Mesothelial cell of epicardium (in vitro differentiated cells): ENCODE measurements around the gene UNCX. TPM values are rescaled to one million over a fixed set of nuclear protein-coding genes. Genes with fewer than 3 reads are reported as not detected.
A peak's percentile ranks its signal among the peaks of the same experiment; 100 is the strongest.
"Not testable (repeated sequence)": the region's sequence is repeated elsewhere in the genome, so short reads cannot be mapped to it uniquely, and the experiment has no call there.

Experiments used
- DNase-seq, 2 experiments: peaks; one replicate each; pipeline ENCODE4 v3.0.0; 2021; ENCODE audit warnings: low spot score in 2 of 2; ENCODE audit not compliant: unreplicated experiment in 2 of 2
- H3K27ac Mint-ChIP-seq: 2 replicates; pipeline ENCODE4 v1.8.0; 2021; ENCODE audit warnings: mixed read lengths
- H3K27me3 Mint-ChIP-seq: 2 replicates; pipeline ENCODE4 v1.8.0; 2021; ENCODE audit warnings: low read depth, mixed read lengths
- H3K36me3 Mint-ChIP-seq: 2 replicates; pipeline ENCODE4 v1.8.0; 2021; ENCODE audit warnings: mixed read lengths
- H3K4me1 Mint-ChIP-seq: 2 replicates; pipeline ENCODE4 v1.8.0; 2021; ENCODE audit warnings: mixed read lengths
- H3K4me3 Mint-ChIP-seq: 2 replicates; pipeline ENCODE4 v1.8.0; 2021; ENCODE audit warnings: mild to moderate bottlenecking, moderate library complexity, mixed read lengths
- H3K9me3 Mint-ChIP-seq: 2 replicates; pipeline ENCODE4 v1.8.0; 2021; ENCODE audit warnings: mixed read lengths
- CTCF ChIP-seq: fragments of 200-600 bp; sonication (generic); IDR thresholded peaks from one replicate; pipeline ENCODE4 v1.5.0; 2021; ENCODE audit warnings: antibody characterized with exemption; ENCODE audit not compliant: unreplicated experiment
- total RNA-seq: library from RNA; stranded (reverse); gene quantifications from 3 replicates; pipeline ENCODE4 v1.2.1, GENCODE V29; 2021

UNCX gene
- total RNA-seq, 1 donor from 2014 or later, result not detected

DNA sequence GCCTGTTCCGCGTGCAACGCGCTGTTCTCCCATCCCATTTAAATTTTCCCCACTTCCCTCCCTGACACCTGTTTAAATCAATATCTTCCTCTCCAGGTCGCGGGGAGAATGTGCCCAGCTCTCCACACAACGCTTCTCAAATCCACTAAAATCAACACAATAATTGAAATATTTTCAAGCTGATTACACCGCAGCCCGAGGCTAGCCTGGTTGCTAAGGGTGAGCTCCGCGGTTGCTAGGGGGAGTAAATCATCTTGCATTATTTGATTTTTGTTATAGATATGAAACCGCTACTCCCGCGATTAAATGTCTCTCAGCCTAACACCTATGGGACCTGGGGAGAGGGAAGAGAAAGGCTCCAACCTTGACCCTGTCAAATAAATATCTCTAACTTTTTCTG is 36.2 kb downstream of the UNCX start:
- peaks cover 8% of the 10 kb centered on the region for H3K4me1 Mint-ChIP-seq
- no peak overlapping the region for H3K27ac Mint-ChIP-seq
- no peaks in the 10 kb centered on the region for H3K36me3 Mint-ChIP-seq
- no peaks in the 10 kb centered on the region for H3K9me3 Mint-ChIP-seq
- H3K27me3 Mint-ChIP-seq, result peaks cover 57% of the 10 kb centered on the region
- H3K4me3 Mint-ChIP-seq, result no peak overlapping the region
- DNase-seq, result peak; percentile 47 to 71
- no peak for TF ChIP-seq CTCF

DNA sequence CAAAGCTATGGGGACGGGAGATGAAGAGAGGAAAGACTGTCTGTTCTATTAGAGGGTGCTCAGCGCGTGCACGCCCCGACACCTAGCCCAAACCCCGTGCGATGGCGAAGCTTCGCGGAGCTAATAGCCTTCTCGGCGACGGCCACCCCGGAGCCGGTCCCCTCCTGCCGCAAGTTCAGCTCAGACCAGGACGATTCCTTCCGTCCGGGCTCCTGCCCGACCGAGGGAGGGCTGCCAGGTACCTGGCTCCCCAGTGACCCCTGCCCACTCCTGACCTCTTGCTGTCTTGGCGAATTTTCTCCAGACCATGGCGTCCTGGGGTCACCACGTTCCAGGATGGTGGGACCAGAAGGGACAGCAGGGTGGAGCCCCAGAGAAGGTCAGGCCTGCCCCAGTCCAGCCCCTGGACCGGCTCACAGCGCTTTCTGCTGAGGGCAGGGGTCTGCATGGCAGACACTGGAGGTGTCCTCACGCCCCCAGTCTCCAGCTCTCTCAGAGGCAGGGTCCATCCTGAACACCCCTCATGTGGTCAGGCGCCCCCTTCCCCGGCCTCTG is 36.7 kb downstream of the UNCX start:
- Mint-ChIP-seq H3K36me3 (no peaks in the 10 kb centered on the region), H3K27ac (no peak overlapping the region), H3K27me3 (peaks cover 52% of the 10 kb centered on the region), H3K4me3 (no peak overlapping the region), H3K9me3 (no peaks in the 10 kb centered on the region), H3K4me1 (peaks cover 8% of the 10 kb centered on the region)
- no peak for TF ChIP-seq CTCF
- DNase-seq, result peak in 1 of 2 experiments; percentile 19

- Mint-ChIP-seq H3K27ac (no peak overlapping the region), H3K9me3 (no peaks in the 10 kb centered on the region), H3K4me3 (no peak overlapping the region), H3K4me1 (peaks cover 8% of the 10 kb centered on the region), H3K27me3 (peaks cover 48% of the 10 kb centered on the region), H3K36me3 (no peaks in the 10 kb centered on the region)
- peak in 1 of 2 experiments; percentile 18 for DNase-seq
- no peak for TF ChIP-seq CTCF
Measured at GRCh38 chr7:1270181-1270580, 37.5 kb downstream of the UNCX start.

- no peak overlapping the region for H3K4me3 Mint-ChIP-seq
- H3K27me3 Mint-ChIP-seq, result peaks cover 44% of the 10 kb centered on the region
- peaks cover 8% of the 10 kb centered on the region for H3K4me1 Mint-ChIP-seq
- H3K27ac Mint-ChIP-seq, result no peak overlapping the region
- DNase-seq, result peak in 1 of 2 experiments; percentile 16
- H3K9me3 Mint-ChIP-seq, result no peaks in the 10 kb centered on the region
- no peak for TF ChIP-seq CTCF
- no peaks in the 10 kb centered on the region for H3K36me3 Mint-ChIP-seq
Measured at GRCh38 chr7:1271046-1271445, 38.4 kb downstream of the UNCX start.

- no peak for DNase-seq
- Mint-ChIP-seq H3K36me3 (no peaks in the 10 kb centered on the region), H3K27me3 (peaks cover 39% of the 10 kb centered on the region), H3K27ac (no peak overlapping the region), H3K9me3 (no peaks in the 10 kb centered on the region), H3K4me1 (peaks cover 8% of the 10 kb centered on the region), H3K4me3 (no peak overlapping the region)
- TF ChIP-seq CTCF, result no peak
Measured at GRCh38 chr7:1271656-1272055, 39.0 kb downstream of the UNCX start.

GRCh38 chr7:1272136-1272535 is 39.5 kb downstream of the UNCX start:
- not testable (repeated sequence) for H3K4me3 Mint-ChIP-seq, H3K36me3 Mint-ChIP-seq, DNase-seq, H3K27ac Mint-ChIP-seq, H3K4me1 Mint-ChIP-seq, H3K9me3 Mint-ChIP-seq
- H3K27me3 Mint-ChIP-seq, result peaks cover 36% of the 10 kb centered on the region
